PC-9 (cell line): Measurements from ENCODE around the gene CBX5. TPM values are rescaled to one million over a fixed set of nuclear protein-coding genes. Genes with fewer than 3 reads are reported as not detected.
A peak's percentile ranks its signal among the peaks of the same experiment; 100 is the strongest.

Experiments used
- BruUV-seq: library from RNA; stranded (reverse); fragments of 400-500 nt; replicated peaks from 2 replicates; lab custom pipeline; 2021; lab: Mats Ljungman, UMichigan
- CTCF ChIA-PET: fragments of 300-600 bp; sonication (Branson Sonifier 250); formaldehyde crosslinking; loops from one replicate; lab custom pipeline; 2022; ENCODE audit warnings: antibody characterized with exemption; lab: Charles Lee
- POLR2A ChIA-PET: fragments of 300-600 bp; sonication (Branson Sonifier 250); formaldehyde crosslinking; loops from one replicate; lab custom pipeline; 2022; ENCODE audit warnings: antibody characterized with exemption; ENCODE audit not compliant: unreplicated experiment; lab: Charles Lee
- DNase-seq, 2 experiments: peaks; one replicate each; pipeline versions ENCODE4 v3.0.0 to v3.0.0-alpha.2; 2015 to 2022; ENCODE audit warnings: mixed read lengths in 1 of 2
- H2AFZ ChIP-seq: fragments of 200-600 bp; sonication (generic); 2 replicates; pipeline ENCODE4 v1.8.1; 2017; ENCODE audit warnings: antibody characterized with exemption
- H3F3A ChIP-seq: fragments of 200-600 bp; sonication (generic); 2 replicates; pipeline ENCODE4 v1.8.1; 2017; ENCODE audit warnings: antibody characterized with exemption, mild to moderate bottlenecking, low read depth; ENCODE audit not compliant: insufficient read depth
- H3K27ac ChIP-seq: fragments of 200-600 bp; sonication (generic); 2 replicates; pipeline ENCODE4 v1.6.1; 2016; ENCODE audit warnings: mixed run types
- H3K27me3 ChIP-seq: fragments of 200-600 bp; sonication (generic); 2 replicates; pipeline ENCODE4 v1.6.1; 2016; ENCODE audit warnings: low read depth, mixed run types; ENCODE audit not compliant: insufficient read depth
- H3K36me3 ChIP-seq: fragments of 200-600 bp; sonication (generic); 2 replicates; pipeline ENCODE4 v1.6.1; 2016; ENCODE audit warnings: low read depth, mixed run types
- H3K4me1 ChIP-seq: fragments of 200-600 bp; sonication (generic); replicated peaks from 2 replicates; pipeline ENCODE4 v1.6.1; 2016; ENCODE audit warnings: mixed run types; ENCODE audit not compliant: insufficient read depth
- H3K4me2 ChIP-seq: fragments of 200-600 bp; sonication (generic); 2 replicates; pipeline ENCODE4 v1.6.1; 2017; ENCODE audit warnings: mixed run types
- H3K4me3 ChIP-seq: fragments of 200-600 bp; sonication (generic); 2 replicates; pipeline ENCODE4 v1.6.1; 2016; ENCODE audit warnings: mixed run types
- H3K79me2 ChIP-seq: fragments of 200-600 bp; sonication (generic); 2 replicates; pipeline ENCODE4 v1.6.1; 2017; ENCODE audit warnings: low read depth, mixed run types
- H3K9me2 ChIP-seq: fragments of 200-600 bp; sonication (generic); 2 replicates; pipeline ENCODE4 v1.8.1; 2017; ENCODE audit warnings: mild to moderate bottlenecking; ENCODE audit not compliant: insufficient read depth
- H3K9me3 ChIP-seq: fragments of 200-600 bp; sonication (generic); 2 replicates; pipeline ENCODE4 v1.8.1; 2016; ENCODE audit warnings: low read depth; ENCODE audit not compliant: insufficient read depth
- H4K20me1 ChIP-seq: fragments of 200-600 bp; sonication (generic); 2 replicates; pipeline ENCODE4 v1.8.1; 2017; ENCODE audit not compliant: insufficient read depth
- EZH2 ChIP-seq: fragments of 200-600 bp; sonication (generic); IDR thresholded peaks from 2 replicates; pipeline ENCODE4 v1.8.0; 2017; ENCODE audit warnings: antibody characterized with exemption, low read depth
- intact Hi-C: fragments of 100-400 bp; cut with micrococcal nuclease; formaldehyde crosslinking; loops from one replicate; pipeline ENCODE4 v1.10.0; 2022; ENCODE audit not compliant: unreplicated experiment
- total RNA-seq: library from RNA; stranded (reverse); gene quantifications from 2 replicates; pipeline ENCODE4 v1.2.3, GENCODE V29; 2021
- TF ChIP-seq, protein P1 (sequence below): fragments of 200-600 bp; sonication (generic); conservative IDR thresholded peaks from 2 replicates; pipeline ENCODE4 v1.6.1; 2017; ENCODE audit warnings: mixed run types, antibody characterized with exemption, mild to moderate bottlenecking, moderate library complexity

Gene CBX5
- total RNA-seq, 1 experiment from 2014 or later, result 154 TPM

DNA sequence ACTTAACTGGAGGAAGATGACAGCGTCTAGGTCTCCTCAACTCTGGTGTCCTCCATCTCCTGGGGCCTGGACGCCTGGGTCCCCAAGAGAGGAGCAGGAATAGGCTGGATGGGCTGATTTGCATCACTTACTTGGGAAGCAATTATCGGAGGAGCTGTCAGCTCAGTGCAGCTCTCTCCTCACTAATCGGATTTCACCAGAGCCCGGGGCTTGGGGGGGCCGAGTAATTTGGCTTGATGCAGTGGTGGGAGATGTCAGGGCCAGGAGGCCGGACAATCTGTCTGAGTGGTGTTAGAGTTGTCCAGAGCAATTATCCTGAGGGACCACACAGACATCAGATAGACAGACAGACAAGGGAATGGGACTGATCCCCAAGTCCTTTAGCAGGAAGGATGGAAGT, 86.5 kb downstream of the CBX5 start:
- Histone ChIP-seq H3K27ac (no peak overlapping the region), H3K9me3 (no peaks in the 10 kb centered on the region), H3K79me2 (no peaks in the 10 kb centered on the region), H2AFZ (no peak overlapping the region), H3F3A (no peaks in the 10 kb centered on the region), H3K9me2 (no peaks in the 10 kb centered on the region), H3K4me2 (no peak overlapping the region), H3K4me3 (no peak overlapping the region), H3K36me3 (no peaks in the 10 kb centered on the region), H4K20me1 (no peaks in the 10 kb centered on the region), H3K27me3 (peaks cover 13% of the 10 kb centered on the region; the same call in 1 of the 2 replicates), H3K4me1 (peaks cover 20% of the 10 kb centered on the region)
- POLR2A ChIA-PET, result interaction anchor here (0.6 kb wide), 1 partner anchor 357 kb away, joined by 6 read pairs; no protein-coding TSS in a partner anchor
- BruUV-seq, result no TSS peak
- intact Hi-C loops, result loop anchor here (5.0 kb wide), 2 partner anchors 446 to 496 kb away; no protein-coding TSS in a partner anchor
- CTCF ChIA-PET, result interaction anchor here (0.7 to 2.2 kb wide), 2 partner anchors 8 to 193 kb away, joined by 7 to 8 read pairs; no protein-coding TSS in a partner anchor
- DNase-seq, result no peak
- TF ChIP-seq, protein P1, sequence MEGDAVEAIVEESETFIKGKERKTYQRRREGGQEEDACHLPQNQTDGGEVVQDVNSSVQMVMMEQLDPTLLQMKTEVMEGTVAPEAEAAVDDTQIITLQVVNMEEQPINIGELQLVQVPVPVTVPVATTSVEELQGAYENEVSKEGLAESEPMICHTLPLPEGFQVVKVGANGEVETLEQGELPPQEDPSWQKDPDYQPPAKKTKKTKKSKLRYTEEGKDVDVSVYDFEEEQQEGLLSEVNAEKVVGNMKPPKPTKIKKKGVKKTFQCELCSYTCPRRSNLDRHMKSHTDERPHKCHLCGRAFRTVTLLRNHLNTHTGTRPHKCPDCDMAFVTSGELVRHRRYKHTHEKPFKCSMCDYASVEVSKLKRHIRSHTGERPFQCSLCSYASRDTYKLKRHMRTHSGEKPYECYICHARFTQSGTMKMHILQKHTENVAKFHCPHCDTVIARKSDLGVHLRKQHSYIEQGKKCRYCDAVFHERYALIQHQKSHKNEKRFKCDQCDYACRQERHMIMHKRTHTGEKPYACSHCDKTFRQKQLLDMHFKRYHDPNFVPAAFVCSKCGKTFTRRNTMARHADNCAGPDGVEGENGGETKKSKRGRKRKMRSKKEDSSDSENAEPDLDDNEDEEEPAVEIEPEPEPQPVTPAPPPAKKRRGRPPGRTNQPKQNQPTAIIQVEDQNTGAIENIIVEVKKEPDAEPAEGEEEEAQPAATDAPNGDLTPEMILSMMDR, result no peak
- TF ChIP-seq EZH2, result no peak

GRCh38 chr12:54191550-54192022, 88.3 kb downstream of the CBX5 start:
- Histone ChIP-seq H3K79me2 (peaks cover 12% of the 10 kb centered on the region), H3K36me3 (no peaks in the 10 kb centered on the region), H3K4me2 (peak overlapping the region; percentile 49; the same call in 1 of the 2 replicates), H3K4me1 (peaks cover 34% of the 10 kb centered on the region), H3F3A (no peaks in the 10 kb centered on the region), H3K27me3 (peaks cover 13% of the 10 kb centered on the region; the same call in 1 of the 2 replicates), H3K9me3 (no peaks in the 10 kb centered on the region), H3K27ac (no peak overlapping the region), H4K20me1 (no peaks in the 10 kb centered on the region), H3K9me2 (no peaks in the 10 kb centered on the region), H3K4me3 (no peak overlapping the region), H2AFZ (no peak overlapping the region)
- CTCF ChIA-PET, result interaction anchor here (0.6 to 2.2 kb wide), 14 partner anchors 10 to 778 kb away, joined by 4 to 37 read pairs (median 6); partner anchors contain the start of genes HOXC5 and HOXC8
- TF ChIP-seq EZH2, result no peak
- TF ChIP-seq, protein P1, result peak; percentile 77
- no TSS peak for BruUV-seq
- intact Hi-C loops, result loop anchor here (1.0 to 5.0 kb wide), 4 partner anchors 159 to 494 kb away; no protein-coding TSS in a partner anchor
- DNase-seq, result peak; percentile 60 to 74
- POLR2A ChIA-PET, result interaction anchor here (0.6 kb wide), 2 partner anchors 459 to 505 kb away, joined by 3 to 5 read pairs; no protein-coding TSS in a partner anchor

- H3K4me2 ChIP-seq, result peak overlapping the region; percentile 39; the same call in 1 of the 2 replicates
- no peak overlapping the region for H3K4me3 ChIP-seq
- H4K20me1 ChIP-seq, result no peaks in the 10 kb centered on the region
- intact Hi-C loops, result loop anchor here (1.0 to 5.0 kb wide), 4 partner anchors 159 to 494 kb away; no protein-coding TSS in a partner anchor
- H3K79me2 ChIP-seq, result peaks cover 13% of the 10 kb centered on the region
- H2AFZ ChIP-seq, result no peak overlapping the region
- H3F3A ChIP-seq, result no peaks in the 10 kb centered on the region
- no peaks in the 10 kb centered on the region for H3K9me3 ChIP-seq
- no peaks in the 10 kb centered on the region for H3K9me2 ChIP-seq
- no peak for DNase-seq
- TF ChIP-seq, protein P1, result no peak
- TF ChIP-seq EZH2, result no peak
- H3K27ac ChIP-seq, result no peak overlapping the region
- ChIA-PET POLR2A (interaction anchor here (0.6 kb wide), 2 partner anchors 134 to 459 kb away, joined by 3 to 12 read pairs; partner anchors contain the start of gene COPZ1), CTCF (interaction anchor here (0.6 to 2.7 kb wide), 6 partner anchors 10 to 182 kb away, joined by 5 to 37 read pairs (median 9); partner anchors contain the start of genes HOXC5 and HOXC8)
- no peaks in the 10 kb centered on the region for H3K36me3 ChIP-seq
- peaks cover 13% of the 10 kb centered on the region; the same call in 1 of the 2 replicates for H3K27me3 ChIP-seq
- peaks cover 32% of the 10 kb centered on the region for H3K4me1 ChIP-seq
- BruUV-seq, result no TSS peak
Measured at GRCh38 chr12:54191126-54191525, 88.8 kb downstream of the CBX5 start.
